NCI-H2107 treated with DMSO at 0.1 percent for 48 hours (cell line): ENCODE data around the gene TMEM225B.
"Not testable (repeated sequence)": the region's sequence is repeated elsewhere in the genome, so short reads cannot be mapped to it uniquely, and the experiment has no call there.

Experiments
- DNase-seq: peaks from one replicate; lab custom pipeline; 2025; ENCODE audit not compliant: unreplicated experiment; lab: John Stamatoyannopoulos, UW

The TMEM225B gene

DNA sequence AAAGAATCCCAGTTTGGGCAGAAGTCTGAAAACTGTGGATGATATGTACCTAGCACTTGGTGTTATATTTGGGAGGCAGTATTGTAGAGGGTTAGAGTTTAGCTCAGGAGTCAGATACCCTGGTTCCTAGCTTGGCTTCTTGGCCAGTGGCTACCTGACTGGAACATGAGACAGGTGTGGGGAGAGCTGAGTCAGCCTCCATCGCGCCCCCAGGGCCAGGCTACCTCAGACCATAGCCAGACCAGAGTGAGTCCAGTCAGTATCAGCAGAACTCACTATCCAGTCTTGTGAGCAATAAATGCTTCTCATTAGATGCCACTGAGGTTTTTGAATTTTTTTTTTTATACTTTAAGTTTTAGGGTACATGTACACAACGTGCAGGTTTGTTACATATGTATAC, 55.7 kb downstream of the TMEM225B start:
- no peak for DNase-seq

DNA sequence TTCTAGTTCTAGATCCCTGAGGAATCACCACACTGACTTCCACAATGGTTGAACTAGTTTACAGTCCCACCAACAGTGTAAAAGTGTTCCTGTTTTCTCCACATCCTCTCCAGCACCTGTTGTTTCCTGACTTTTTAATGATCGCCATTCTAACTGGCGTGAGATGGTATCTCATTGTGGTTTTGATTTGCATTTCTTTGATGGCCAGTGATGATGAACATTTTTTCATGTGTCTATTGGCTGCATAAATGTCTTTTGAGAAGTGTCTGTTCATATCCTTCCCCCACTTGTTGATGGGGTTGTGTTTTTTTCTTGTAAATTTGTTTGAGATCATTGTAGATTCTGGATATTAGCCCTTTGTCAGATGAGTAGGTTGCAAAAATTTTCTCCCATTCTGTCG, 56.6 kb downstream of the TMEM225B start:
- not testable (repeated sequence) for DNase-seq

DNA sequence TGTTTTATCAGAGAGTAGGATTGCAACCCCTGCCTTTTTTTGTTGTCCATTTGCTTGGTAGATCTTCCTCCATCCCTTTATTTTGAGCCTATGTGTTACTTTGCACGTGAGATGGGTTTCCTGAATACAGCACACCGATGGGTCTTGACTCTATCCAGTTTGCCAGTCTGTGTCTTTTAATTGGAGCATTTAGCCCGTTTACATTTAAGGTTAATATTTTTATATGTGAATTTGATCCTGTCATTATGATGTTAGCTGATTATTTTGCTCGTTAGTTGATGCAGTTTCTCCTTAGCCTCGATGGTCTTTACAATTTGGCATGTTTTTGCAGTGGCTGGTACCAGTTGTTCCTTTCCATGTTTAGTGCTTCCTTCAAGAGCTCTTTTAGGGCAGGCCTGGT, 59.8 kb downstream of the TMEM225B start:
- DNase-seq = not testable (repeated sequence)
